ENCODE results near the gene ZYG11B.
"Not testable (repeated sequence)": the region's sequence is repeated elsewhere in the genome, so short reads cannot be mapped to it uniquely, and the experiment has no call there.

GRCh38 chr1:52715296-52715695 lies 11.0 kb upstream of the ZYG11B start:
- not testable (repeated sequence) for TF ChIP-seq TOX (CRISPR knock-in tag; IDR thresholded peaks at IDR 0.05; ENCODE audit: borderline replicate concordance); RARB (CRISPR knock-in tag; IDR thresholded peaks at IDR 0.05); CSRNP3 (CRISPR knock-in tag; IDR thresholded peaks at IDR 0.05); GLIS3 (CRISPR knock-in tag; IDR thresholded peaks at IDR 0.05); ESRRG (CRISPR knock-in tag; IDR thresholded peaks at IDR 0.05); ZC3H10 (CRISPR knock-in tag; IDR thresholded peaks at IDR 0.05); SNAI2 (CRISPR knock-in tag; IDR thresholded peaks at IDR 0.05); ZNF565 (CRISPR knock-in tag; conservative IDR thresholded peaks at IDR 0.05; ENCODE audit: low read depth); ZNF8 (CRISPR knock-in tag; IDR thresholded peaks at IDR 0.05); ZFP3 (CRISPR knock-in tag; IDR thresholded peaks at IDR 0.05); PATZ1 (CRISPR knock-in tag; IDR thresholded peaks at IDR 0.05; ENCODE audit: borderline replicate concordance); CREB5 (CRISPR knock-in tag; IDR thresholded peaks at IDR 0.05; ENCODE audit: low read depth); CSDC2 (CRISPR knock-in tag; IDR thresholded peaks at IDR 0.05); ISL1 (CRISPR knock-in tag; IDR thresholded peaks at IDR 0.05)
